Thyroid gland (tissue), 4 donors: ENCODE results near the gene DNAJA3. TPM values are rescaled to one million over a fixed set of nuclear protein-coding genes. Genes with fewer than 3 reads are reported as not detected.

Source experiments
- DNase-seq, 2 donors: peaks; one replicate each; pipeline ENCODE4 v3.0.0-alpha.2; 2019
- H3K27ac ChIP-seq, 3 donors: fragments of 200-600 bp; sonication (generic); 1 replicate in 2 of 3; 2 replicates in 1 of 3; pipeline ENCODE4 v1.5.1; 2016 to 2019; ENCODE audit warnings: mild to moderate bottlenecking in 1 of 3, moderate library complexity in 1 of 3
- H3K27me3 ChIP-seq: fragments of 200-600 bp; sonication (generic); one replicate; pipeline ENCODE4 v1.5.1; 2019
- H3K36me3 ChIP-seq, 2 donors: fragments of 200-600 bp; sonication (generic); one replicate each; pipeline ENCODE4 v1.5.1; 2016 to 2019
- H3K4me1 ChIP-seq, 2 donors: fragments of 200-600 bp; sonication (generic); one replicate each; pipeline ENCODE4 v1.5.1; 2017 to 2019
- H3K4me3 ChIP-seq, 3 donors: fragments of 200-600 bp; sonication (generic); replicated peaks in 1 of 3; 1 replicate in 2 of 3; 2 replicates in 1 of 3; pipeline ENCODE4 v1.5.1; 2016; ENCODE audit warnings: mild to moderate bottlenecking in 1 of 3
- H3K9me3 ChIP-seq: fragments of 200-600 bp; sonication (generic); one replicate; pipeline ENCODE4 v1.5.1; 2017
- POLR2A ChIP-seq, 2 donors: fragments of 450-650 bp; IDR thresholded peaks; one replicate each; pipeline ENCODE4 v1.6.1; 2017; ENCODE audit warnings: antibody characterized with exemption in 2 of 2, mild to moderate bottlenecking in 2 of 2, moderate library complexity in 1 of 2
- WGBS, 2 donors: methylation state at CpG; one replicate each; pipeline ENCODE4 v1.1.5; 2017; 5-methylcytosine and 5-hydroxymethylcytosine counted together
- intact Hi-C: fragments of 100-400 bp; cut with DNase I; formaldehyde crosslinking; loops from one replicate; pipeline ENCODE4 v1.15.1; 2023
- total RNA-seq, 4 donors: library from RNA; depleted of rRNA; stranded (reverse); fragments of >200 nt; gene quantifications; one replicate each; pipeline ENCODE4 v1.2.3, GENCODE V29; 2016
- TF ChIP-seq, protein P1 (sequence below), 6 experiments: fragments of 200-600 bp in 3 of 6; fragments of 450-650 bp in 3 of 6; sonication (generic) in 3 of 6; IDR thresholded peaks; one replicate each; pipeline ENCODE4 v1.5.1; 2016 to 2019; ENCODE audit warnings: antibody characterized with exemption in 6 of 6, mild to moderate bottlenecking in 2 of 6, inconsistent platforms in 1 of 6, moderate library complexity in 1 of 6

DNAJA3 gene
- total RNA-seq, 4 donors from 2014 or later = 41.0 to 61.0 (median 51.0) TPM

DNA sequence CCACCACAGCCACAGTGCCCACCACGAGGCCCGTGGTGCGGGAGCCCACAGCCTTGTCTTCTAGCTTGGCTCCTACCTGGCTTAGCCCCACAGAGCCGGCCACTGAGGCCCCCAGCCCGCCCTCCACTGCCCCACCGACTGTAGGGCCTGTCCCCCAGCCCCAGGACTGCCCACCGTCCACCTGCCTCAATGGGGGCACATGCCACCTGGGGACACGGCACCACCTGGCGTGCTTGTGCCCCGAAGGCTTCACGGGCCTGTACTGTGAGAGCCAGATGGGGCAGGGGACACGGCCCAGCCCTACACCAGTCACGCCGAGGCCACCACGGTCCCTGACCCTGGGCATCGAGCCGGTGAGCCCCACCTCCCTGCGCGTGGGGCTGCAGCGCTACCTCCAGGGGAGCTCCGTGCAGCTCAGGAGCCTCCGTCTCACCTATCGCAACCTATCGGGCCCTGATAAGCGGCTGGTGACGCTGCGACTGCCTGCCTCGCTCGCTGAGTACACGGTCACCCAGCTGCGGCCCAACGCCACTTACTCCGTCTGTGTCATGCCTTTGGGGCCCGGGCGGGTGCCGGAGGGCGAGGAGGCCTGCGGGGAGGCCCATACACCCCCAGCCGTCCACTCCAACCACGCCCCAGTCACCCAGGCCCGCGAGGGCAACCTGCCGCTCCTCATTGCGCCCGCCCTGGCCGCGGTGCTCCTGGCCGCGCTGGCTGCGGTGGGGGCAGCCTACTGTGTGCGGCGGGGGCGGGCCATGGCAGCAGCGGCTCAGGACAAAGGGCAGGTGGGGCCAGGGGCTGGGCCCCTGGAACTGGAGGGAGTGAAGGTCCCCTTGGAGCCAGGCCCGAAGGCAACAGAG lies 43.5 kb upstream of the DNAJA3 start:
- Histone ChIP-seq H3K9me3 (no peaks in the 10 kb centered on the region), H3K4me3 (no peak overlapping the region), H3K27me3 (no peaks in the 10 kb centered on the region), H3K27ac (peak overlapping the region; percentile 88 to 98 (median 92)), H3K4me1 (peaks cover 48 to 66% of the 10 kb centered on the region in 2 donors), H3K36me3 (peaks cover 0 to 12% of the 10 kb centered on the region in 2 donors)
- no peak for DNase-seq
- TF ChIP-seq, protein P1, sequence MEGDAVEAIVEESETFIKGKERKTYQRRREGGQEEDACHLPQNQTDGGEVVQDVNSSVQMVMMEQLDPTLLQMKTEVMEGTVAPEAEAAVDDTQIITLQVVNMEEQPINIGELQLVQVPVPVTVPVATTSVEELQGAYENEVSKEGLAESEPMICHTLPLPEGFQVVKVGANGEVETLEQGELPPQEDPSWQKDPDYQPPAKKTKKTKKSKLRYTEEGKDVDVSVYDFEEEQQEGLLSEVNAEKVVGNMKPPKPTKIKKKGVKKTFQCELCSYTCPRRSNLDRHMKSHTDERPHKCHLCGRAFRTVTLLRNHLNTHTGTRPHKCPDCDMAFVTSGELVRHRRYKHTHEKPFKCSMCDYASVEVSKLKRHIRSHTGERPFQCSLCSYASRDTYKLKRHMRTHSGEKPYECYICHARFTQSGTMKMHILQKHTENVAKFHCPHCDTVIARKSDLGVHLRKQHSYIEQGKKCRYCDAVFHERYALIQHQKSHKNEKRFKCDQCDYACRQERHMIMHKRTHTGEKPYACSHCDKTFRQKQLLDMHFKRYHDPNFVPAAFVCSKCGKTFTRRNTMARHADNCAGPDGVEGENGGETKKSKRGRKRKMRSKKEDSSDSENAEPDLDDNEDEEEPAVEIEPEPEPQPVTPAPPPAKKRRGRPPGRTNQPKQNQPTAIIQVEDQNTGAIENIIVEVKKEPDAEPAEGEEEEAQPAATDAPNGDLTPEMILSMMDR (IDR thresholded peaks at IDR 0.05) = no peak
- no peak for TF ChIP-seq POLR2A (IDR thresholded peaks at IDR 0.05)
- WGBS, 2 donors = 94 to 95% methylated on average over 28 to 35 of the region's 55 CpGs
- intact Hi-C loops = no loop called here

DNA sequence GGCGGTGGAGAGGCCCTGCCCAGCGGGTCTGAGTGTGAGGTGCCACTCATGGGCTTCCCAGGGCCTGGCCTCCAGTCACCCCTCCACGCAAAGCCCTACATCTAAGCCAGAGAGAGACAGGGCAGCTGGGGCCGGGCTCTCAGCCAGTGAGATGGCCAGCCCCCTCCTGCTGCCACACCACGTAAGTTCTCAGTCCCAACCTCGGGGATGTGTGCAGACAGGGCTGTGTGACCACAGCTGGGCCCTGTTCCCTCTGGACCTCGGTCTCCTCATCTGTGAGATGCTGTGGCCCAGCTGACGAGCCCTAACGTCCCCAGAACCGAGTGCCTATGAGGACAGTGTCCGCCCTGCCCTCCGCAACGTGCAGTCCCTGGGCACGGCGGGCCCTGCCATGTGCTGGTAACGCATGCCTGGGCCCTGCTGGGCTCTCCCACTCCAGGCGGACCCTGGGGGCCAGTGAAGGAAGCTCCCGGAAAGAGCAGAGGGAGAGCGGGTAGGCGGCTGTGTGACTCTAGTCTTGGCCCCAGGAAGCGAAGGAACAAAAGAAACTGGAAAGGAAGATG lies 42.8 kb upstream of the DNAJA3 start:
- Histone ChIP-seq H3K36me3 (peaks cover 0 to 12% of the 10 kb centered on the region in 2 donors), H3K27me3 (no peaks in the 10 kb centered on the region), H3K4me1 (peaks cover 41 to 62% of the 10 kb centered on the region in 2 donors), H3K27ac (peak overlapping the region in 2 of 3 donors; percentile 88 to 98), H3K4me3 (no peak overlapping the region), H3K9me3 (no peaks in the 10 kb centered on the region)
- 85 to 93% methylated on average over 18 to 21 of the region's 21 CpGs for WGBS, 2 donors
- intact Hi-C loops = no loop called here
- TF ChIP-seq, protein P1 (IDR thresholded peaks at IDR 0.05) = no peak
- TF ChIP-seq POLR2A (IDR thresholded peaks at IDR 0.05) = no peak
- no peak for DNase-seq

DNA sequence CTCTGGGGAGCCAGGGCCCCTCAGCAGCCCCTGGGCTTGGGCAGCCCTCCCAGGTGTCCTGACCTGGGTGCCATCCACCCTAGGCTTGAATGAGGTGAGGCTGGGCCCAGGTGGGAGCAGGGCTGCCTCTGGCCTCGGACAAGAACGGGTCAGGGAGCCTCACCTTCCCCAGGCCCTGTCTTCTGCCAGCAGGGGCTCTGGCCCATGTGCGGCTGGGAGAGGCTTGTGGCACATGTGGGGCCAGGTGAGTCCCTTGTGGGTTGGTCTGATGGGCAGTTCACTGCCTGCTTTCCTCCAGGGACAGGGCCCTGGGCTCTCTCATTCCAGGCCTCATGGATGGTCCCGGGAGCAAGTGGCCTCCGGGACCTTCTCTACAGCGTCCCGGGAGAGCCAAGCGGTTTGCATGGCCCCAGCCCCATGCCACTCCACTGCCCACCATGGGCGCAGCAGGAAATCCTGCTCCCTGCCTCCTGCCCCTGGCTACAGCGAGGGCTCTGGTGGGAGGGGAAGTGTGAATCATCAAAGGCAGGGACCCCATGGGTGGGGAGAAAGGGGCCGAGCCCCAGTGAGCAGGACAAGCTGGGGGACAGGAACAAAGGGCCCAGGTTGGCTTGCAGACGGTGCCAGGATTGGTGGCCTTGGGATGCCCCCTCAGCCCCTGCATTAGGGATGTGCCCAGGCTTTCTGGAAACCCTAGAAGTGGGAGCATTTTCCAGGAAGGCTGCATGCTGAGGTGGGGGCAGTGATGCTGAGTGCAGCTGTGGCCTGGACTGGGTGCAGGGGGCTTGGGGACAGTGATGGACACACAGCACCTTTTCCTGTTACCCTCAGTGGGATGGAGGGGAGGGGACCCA lies 41.9 kb upstream of the DNAJA3 start:
- 90 to 100% methylated on average over 6 to 7 of the region's 12 CpGs for WGBS, 2 donors
- no peak overlapping the region for H3K4me3 ChIP-seq
- intact Hi-C loops = no loop called here
- peaks cover 34 to 53% of the 10 kb centered on the region in 2 donors for H3K4me1 ChIP-seq
- H3K9me3 ChIP-seq = no peaks in the 10 kb centered on the region
- H3K27ac ChIP-seq = peak overlapping the region in 1 of 3 donors; percentile 98
- DNase-seq = no peak
- peaks cover 0 to 12% of the 10 kb centered on the region in 2 donors for H3K36me3 ChIP-seq
- no peaks in the 10 kb centered on the region for H3K27me3 ChIP-seq
- TF ChIP-seq, protein P1 (IDR thresholded peaks at IDR 0.05) = no peak
- no peak for TF ChIP-seq POLR2A (IDR thresholded peaks at IDR 0.05)

DNA sequence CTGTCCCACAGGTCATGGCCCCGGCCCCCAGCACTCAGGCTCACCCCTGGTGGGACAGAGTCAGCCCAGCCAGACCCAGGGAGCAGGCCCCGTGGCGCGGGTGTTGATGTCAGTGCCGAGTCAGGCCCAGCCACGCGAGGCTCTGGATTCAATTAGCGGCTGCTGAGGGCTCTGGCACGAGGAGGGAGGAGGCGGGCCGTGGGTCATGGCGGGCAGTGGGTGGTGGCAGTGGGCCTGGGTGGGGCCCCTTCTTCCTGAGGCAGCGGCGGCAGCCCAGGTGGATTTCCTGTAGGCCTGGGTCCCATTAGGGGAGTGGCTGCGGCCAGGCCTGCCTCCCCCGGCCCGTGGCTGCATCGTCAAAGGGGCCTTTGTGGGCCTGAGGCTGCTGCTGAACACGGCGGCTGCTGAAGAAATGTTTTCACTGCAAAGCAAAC lies 41.1 kb upstream of the DNAJA3 start:
- no peak for DNase-seq
- 79 to 92% methylated on average over 7 to 11 of the region's 20 CpGs for WGBS, 2 donors
- H3K9me3 ChIP-seq = no peaks in the 10 kb centered on the region
- no peak for TF ChIP-seq POLR2A (IDR thresholded peaks at IDR 0.05)
- TF ChIP-seq, protein P1 (IDR thresholded peaks at IDR 0.05) = no peak
- H3K36me3 ChIP-seq = peaks cover 0 to 12% of the 10 kb centered on the region in 2 donors
- peaks cover 27 to 46% of the 10 kb centered on the region in 2 donors for H3K4me1 ChIP-seq
- H3K27ac ChIP-seq = peak overlapping the region in 1 of 3 donors; percentile 98
- H3K4me3 ChIP-seq = no peak overlapping the region
- intact Hi-C loops = no loop called here
- H3K27me3 ChIP-seq = no peaks in the 10 kb centered on the region
